Colonic mucosa (tissue), 4 donors: ENCODE data around the gene RBM28. TPM values are rescaled to one million over a fixed set of nuclear protein-coding genes. Genes with fewer than 3 reads are reported as not detected.

Experiments used
- DNase-seq: peaks from one replicate; pipeline ENCODE4 v3.0.0-alpha.2; 2020
- H3K27ac ChIP-seq: fragments of 200-600 bp; one replicate; pipeline ENCODE4 v1.8.0; 2021
- H3K27me3 ChIP-seq: fragments of 200-600 bp; one replicate; pipeline ENCODE4 v1.8.0; 2021
- H3K36me3 ChIP-seq: fragments of 200-600 bp; one replicate; pipeline ENCODE4 v1.8.0; 2021
- H3K4me1 ChIP-seq: fragments of 200-600 bp; one replicate; pipeline ENCODE4 v1.8.0; 2021; ENCODE audit warnings: mild to moderate bottlenecking
- H3K4me3 ChIP-seq: fragments of 200-600 bp; one replicate; pipeline ENCODE4 v1.8.0; 2021
- H3K9ac ChIP-seq, 2 donors: one replicate each; pipeline ENCODE4 v1.7.0; 2013; ENCODE audit warnings: control low read depth in 2 of 2, low read depth in 2 of 2, low read length in 2 of 2
- H3K9me3 ChIP-seq: fragments of 200-600 bp; one replicate; pipeline ENCODE4 v1.8.0; 2021
- CTCF ChIP-seq: fragments of 200-600 bp; IDR thresholded peaks from one replicate; pipeline ENCODE4 v1.8.0; 2022; ENCODE audit warnings: antibody characterized with exemption, mild to moderate bottlenecking
- intact Hi-C: fragments of 100-400 bp; cut with DNase I; formaldehyde crosslinking; loops from one replicate; pipeline ENCODE4 v1.14.1; 2022
- total RNA-seq, 2 donors: library from RNA; stranded (reverse); fragmentation: NEBNext Ultra II Directional in 1 of 2; extraction: Animal tissue kit (Norgen Biotek cat#: 25700) in 1 of 2; gene quantifications; one replicate each; pipeline ENCODE4 v1.2.1, GENCODE V29; 2021
- donor health status: healthy.
- donor health status: DM: no; HTN: no; CAD: no.
- donor health status: DM: no; HTN: no; CAD: no.

RBM28 gene
- total RNA-seq, 2 donors from 2014 or later = 16.3 to 30.6 TPM

GRCh38 chr7:128311013-128311412 is 32.7 kb downstream of the RBM28 start:
- no peak for DNase-seq
- H3K4me1 ChIP-seq = no peaks in the 10 kb centered on the region
- no peak overlapping the region for H3K4me3 ChIP-seq
- intact Hi-C loops = no loop called here
- H3K9me3 ChIP-seq = no peaks in the 10 kb centered on the region
- no peaks in the 10 kb centered on the region for H3K27me3 ChIP-seq
- no peak overlapping the region for H3K9ac ChIP-seq
- peaks cover 13% of the 10 kb centered on the region for H3K36me3 ChIP-seq
- TF ChIP-seq CTCF = no peak
- H3K27ac ChIP-seq = no peak overlapping the region

DNA sequence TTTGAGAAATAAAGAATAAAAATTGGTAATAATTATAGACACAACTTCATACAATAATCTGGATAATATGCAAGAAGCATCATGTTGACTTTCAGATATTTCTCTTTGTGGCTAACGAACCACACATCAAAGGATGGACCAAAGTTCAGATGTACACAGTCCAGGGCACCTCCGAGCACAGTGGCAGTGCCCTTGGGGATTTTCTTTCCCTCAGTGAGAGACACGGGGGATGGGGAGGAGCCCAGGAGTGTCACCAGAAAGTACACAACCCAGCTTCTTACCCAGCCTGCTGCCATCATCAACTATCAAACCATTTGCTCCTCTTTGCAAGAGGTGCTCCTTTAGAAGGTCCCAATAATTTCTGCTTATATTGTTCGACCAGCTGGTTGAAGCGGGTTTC is 33.2 kb downstream of the RBM28 start:
- no peaks in the 10 kb centered on the region for H3K9me3 ChIP-seq
- H3K9ac ChIP-seq = no peak overlapping the region
- no peak overlapping the region for H3K4me3 ChIP-seq
- H3K27me3 ChIP-seq = no peaks in the 10 kb centered on the region
- intact Hi-C loops = no loop called here
- H3K27ac ChIP-seq = no peak overlapping the region
- peaks cover 13% of the 10 kb centered on the region for H3K36me3 ChIP-seq
- no peak for DNase-seq
- TF ChIP-seq CTCF = no peak
- H3K4me1 ChIP-seq = no peaks in the 10 kb centered on the region

DNA sequence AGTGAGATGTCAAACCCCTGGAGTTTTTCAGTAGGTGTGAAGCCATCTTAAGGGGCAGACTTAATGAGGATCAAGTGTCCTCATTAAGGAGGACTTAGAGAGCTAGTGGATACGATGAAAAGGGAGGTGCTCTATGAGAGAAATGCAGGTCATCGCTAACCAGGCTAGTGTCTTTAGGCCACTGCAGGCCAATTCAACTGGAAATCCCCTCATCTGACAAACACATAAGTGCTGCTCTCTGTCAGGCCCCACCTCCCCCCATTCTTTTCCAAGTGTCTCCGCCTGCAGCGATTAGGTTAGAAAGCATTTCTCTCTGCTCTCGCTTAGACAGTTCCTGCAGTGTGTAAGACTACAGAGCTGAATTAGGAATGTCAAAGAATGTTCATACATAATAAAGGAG is 33.7 kb downstream of the RBM28 start:
- no peaks in the 10 kb centered on the region for H3K9me3 ChIP-seq
- no peak for TF ChIP-seq CTCF
- H3K4me1 ChIP-seq = no peaks in the 10 kb centered on the region
- intact Hi-C loops = no loop called here
- H3K36me3 ChIP-seq = peaks cover 13% of the 10 kb centered on the region
- H3K9ac ChIP-seq = no peak overlapping the region
- H3K27ac ChIP-seq = no peak overlapping the region
- H3K4me3 ChIP-seq = no peak overlapping the region
- no peaks in the 10 kb centered on the region for H3K27me3 ChIP-seq
- no peak for DNase-seq

DNA sequence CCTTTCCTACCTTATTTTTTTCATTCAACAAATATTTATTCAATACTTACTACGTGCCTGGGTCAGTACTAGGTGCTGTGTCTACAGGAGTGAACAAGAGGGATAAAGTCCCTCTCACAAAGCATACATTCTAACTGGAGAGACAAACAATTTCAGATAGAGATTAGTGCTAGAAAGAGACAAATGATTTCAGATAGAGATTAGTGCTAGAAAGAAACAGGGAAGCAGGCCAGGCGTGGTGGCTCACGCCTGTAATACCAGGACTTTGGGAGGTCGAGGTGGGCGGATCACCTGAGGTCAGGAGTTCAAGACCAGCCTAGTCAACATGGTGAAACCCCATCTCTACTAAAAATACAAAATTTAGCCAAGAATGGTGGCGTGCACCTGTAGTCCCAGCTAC is 34.6 kb downstream of the RBM28 start:
- H3K27ac ChIP-seq = no peak overlapping the region
- no peaks in the 10 kb centered on the region for H3K9me3 ChIP-seq
- H3K4me1 ChIP-seq = no peaks in the 10 kb centered on the region
- no peak for TF ChIP-seq CTCF
- peaks cover 9% of the 10 kb centered on the region for H3K36me3 ChIP-seq
- H3K4me3 ChIP-seq = no peak overlapping the region
- intact Hi-C loops = no loop called here
- H3K27me3 ChIP-seq = no peaks in the 10 kb centered on the region
- DNase-seq = no peak
- no peak overlapping the region for H3K9ac ChIP-seq

- TF ChIP-seq CTCF = no peak
- H3K36me3 ChIP-seq = peaks cover 4% of the 10 kb centered on the region
- H3K4me3 ChIP-seq = no peak overlapping the region
- H3K27me3 ChIP-seq = no peaks in the 10 kb centered on the region
- H3K9ac ChIP-seq = no peak overlapping the region
- DNase-seq = no peak
- intact Hi-C loops = no loop called here
- no peaks in the 10 kb centered on the region for H3K9me3 ChIP-seq
- no peak overlapping the region for H3K27ac ChIP-seq
- no peaks in the 10 kb centered on the region for H3K4me1 ChIP-seq
These were observed 36.6 kb downstream of the RBM28 start for GRCh38 chr7:128307061-128307460.

GRCh38 chr7:128304212-128304611 is 39.5 kb downstream of the RBM28 start:
- Histone ChIP-seq H3K27ac (no peak overlapping the region), H3K4me1 (no peaks in the 10 kb centered on the region), H3K4me3 (no peak overlapping the region), H3K9ac (no peak overlapping the region), H3K36me3 (peaks cover 4% of the 10 kb centered on the region), H3K9me3 (no peaks in the 10 kb centered on the region), H3K27me3 (no peaks in the 10 kb centered on the region)
- DNase-seq = no peak
- TF ChIP-seq CTCF = no peak
- intact Hi-C loops = no loop called here
